GM12873 (cell line): ENCODE results near the gene PIWIL1.

Source experiments
- TF ChIP-seq, protein P1 (sequence below): IDR thresholded peaks from 2 replicates; pipeline ENCODE4 v1.5.1; 2012; ENCODE audit warnings: low read depth, mild to moderate bottlenecking, moderate library complexity, low read length, control low read depth; ENCODE audit not compliant: insufficient read depth; ENCODE audit errors: missing control alignments

PIWIL1 gene

DNA sequence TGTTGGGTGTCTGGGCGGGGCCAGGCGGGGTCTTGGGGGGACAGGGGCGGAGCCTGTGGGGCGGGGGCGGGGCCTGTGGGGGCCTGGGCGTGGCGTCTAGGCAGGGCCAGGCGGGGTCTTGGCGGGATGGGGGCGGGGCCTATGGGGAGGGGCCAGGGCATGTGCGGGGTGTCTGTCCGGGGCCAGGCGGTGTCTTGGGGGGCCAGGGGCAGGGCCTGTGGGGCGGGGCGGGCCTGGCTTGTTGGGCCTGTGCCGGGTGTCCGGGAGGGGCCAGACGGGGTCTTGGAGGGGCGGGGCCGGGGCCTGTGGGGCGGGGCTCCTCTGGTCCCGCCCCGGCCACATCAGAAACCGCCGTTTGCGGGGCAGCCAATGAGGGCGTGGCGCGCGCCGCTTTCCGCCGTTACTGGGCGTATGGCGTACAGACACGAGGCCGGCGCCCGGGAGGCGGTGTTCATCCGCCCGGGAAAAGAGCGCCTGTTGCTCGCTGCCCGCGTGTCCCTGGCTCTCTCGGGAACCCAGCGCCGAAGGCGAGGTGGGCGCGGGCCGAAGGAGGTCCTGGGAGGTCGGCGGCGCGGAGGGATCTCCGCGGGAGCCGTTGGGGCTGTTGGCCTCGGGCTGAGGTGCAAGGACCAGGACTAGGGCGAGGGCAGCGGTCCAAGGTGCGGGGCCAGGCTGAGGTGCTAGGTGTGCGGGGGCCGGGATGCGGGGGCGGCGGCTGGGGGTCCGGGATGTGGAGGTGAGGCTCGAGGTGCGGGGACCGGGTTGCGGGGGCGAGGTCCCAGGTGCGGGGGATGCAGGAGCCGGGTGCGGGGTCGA is at the start of gene PIWIL1:
PIWIL1 (plus strand) TSS at position 400 of the 816 bp plus-strand sequence. CDS start 4,705 bp downstream, outside the sequence.
- TF ChIP-seq, protein P1, sequence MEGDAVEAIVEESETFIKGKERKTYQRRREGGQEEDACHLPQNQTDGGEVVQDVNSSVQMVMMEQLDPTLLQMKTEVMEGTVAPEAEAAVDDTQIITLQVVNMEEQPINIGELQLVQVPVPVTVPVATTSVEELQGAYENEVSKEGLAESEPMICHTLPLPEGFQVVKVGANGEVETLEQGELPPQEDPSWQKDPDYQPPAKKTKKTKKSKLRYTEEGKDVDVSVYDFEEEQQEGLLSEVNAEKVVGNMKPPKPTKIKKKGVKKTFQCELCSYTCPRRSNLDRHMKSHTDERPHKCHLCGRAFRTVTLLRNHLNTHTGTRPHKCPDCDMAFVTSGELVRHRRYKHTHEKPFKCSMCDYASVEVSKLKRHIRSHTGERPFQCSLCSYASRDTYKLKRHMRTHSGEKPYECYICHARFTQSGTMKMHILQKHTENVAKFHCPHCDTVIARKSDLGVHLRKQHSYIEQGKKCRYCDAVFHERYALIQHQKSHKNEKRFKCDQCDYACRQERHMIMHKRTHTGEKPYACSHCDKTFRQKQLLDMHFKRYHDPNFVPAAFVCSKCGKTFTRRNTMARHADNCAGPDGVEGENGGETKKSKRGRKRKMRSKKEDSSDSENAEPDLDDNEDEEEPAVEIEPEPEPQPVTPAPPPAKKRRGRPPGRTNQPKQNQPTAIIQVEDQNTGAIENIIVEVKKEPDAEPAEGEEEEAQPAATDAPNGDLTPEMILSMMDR, result no peak

DNA sequence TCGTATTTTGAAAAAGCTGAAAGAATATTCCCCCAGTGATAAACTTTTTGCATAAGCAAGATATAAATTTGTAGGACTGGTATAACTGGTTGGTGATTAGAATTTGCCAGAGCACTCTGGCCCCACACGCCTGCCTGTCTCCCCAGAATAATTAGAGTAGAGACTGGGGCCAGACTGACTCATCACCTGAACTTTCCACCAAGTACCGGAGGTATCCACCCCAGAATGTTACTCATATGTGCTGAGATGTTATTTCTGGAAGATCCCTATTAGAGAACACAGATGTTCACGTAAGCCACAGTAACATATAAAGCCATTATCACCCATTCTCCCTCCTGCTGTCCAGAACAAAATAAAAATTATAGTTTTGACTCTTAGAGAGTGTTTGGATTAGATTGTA is 49.5 kb upstream of the PIWIL1 start:
- TF ChIP-seq, protein P1, result no peak

DNA sequence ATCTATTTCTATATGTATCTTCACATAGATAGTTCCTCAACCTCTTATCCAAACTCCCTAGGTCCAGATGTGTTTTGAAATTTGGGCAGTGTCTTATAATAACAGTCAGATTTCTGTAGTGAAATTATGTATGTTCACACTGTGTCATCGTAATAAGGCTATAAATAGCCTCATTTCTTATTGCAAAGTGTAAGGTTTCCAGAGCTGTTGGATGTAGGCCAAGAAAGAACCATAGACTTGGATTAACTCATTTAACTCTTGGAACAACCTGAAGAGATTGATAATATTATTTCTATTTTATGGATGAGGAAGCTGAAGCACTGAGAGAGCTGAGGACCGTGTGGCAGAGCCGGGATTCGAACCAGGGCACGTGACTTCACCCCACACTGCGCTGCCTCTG is 49.0 kb upstream of the PIWIL1 start:
- TF ChIP-seq, protein P1, result no peak

DNA sequence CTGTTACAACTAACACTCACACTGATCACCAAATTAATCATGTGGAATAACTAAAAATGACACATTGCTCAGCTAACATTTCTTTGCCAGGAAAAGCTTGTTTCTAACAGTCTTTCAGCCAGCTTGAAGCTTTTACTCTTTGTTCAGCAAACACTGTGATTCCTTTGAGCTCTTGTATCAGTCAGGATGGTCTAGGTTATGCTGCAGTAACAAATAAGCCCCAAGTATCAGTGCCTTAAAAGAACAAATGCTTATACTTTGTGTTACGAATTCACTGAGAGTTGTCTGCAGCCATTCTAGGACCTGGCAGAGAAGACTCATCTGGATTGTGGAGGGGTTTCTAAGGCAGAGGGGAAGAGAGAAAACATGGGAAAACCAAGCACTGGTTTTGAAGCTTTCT is 47.6 kb upstream of the PIWIL1 start:
- TF ChIP-seq, protein P1, result no peak

DNA sequence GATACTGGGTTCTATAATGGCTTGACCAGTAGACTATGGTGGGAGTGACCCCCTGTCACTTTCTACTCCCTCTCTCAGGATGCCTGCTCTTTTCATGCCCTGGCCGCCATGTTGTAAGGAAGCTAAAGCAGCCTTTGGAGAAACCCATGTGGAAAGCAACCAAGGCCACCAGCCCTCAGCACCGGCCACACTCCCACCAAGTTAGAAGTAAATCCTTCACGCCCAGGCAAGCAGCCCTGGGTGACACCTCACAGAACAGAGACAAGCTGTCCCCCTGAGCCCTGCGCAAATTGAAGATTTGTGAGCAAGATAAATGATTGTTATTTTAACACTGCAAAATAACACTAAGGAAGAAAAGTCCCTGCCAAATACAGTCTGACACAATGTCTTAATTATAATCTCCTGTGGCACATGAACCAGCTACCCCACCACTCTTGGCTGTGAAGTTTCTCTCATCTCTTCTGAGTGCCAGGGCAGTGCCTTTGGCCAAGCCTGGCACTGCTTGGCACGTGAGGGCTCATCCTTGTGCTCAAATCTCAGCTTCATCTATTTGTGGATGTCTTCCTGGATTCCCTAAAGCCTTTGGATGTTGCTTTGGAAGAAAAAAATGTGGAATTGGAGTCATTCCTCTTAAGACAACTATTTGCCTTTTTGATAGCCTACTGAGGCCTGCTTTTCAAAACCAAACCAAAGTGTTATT is 39.2 kb upstream of the PIWIL1 start:
- TF ChIP-seq, protein P1, result no peak

DNA sequence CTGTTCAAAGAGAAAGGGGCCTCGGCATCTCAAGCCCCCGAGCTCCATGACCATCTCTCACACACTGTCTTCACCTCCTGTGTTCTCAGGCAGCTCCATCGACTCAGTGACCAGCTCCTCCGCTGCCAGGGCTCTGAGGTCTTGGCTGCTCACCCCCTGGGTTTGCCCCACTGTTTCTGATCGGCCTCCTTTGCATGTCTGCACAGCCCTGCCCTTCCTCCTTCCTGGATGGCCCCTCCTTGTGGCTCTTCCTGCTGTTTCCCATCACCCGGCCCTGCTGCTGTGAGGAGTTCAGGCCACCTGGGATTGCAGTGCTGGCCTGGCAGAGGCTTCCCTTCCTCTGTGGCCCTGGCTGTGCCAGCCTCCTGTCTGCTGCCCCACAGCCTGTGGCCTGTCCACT is 38.1 kb upstream of the PIWIL1 start:
- TF ChIP-seq, protein P1, result no peak

DNA sequence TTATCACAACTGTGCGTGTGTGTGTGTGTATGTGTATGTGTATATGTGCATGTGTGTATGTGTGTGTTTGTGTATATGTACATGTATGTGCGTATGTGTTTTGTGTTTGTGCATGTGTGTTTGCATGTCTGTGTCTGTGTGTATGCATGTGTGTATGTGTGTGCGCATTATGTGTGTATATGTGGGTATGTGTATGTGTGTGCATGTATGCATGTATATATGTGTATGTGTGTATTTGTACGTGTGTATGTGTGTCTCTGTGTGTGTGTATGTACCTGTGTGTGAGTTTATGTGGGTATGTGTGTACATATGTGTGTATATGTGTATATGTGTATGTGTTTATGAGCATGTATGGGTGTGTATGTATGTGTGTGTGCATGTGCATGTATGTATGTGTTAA is 37.6 kb upstream of the PIWIL1 start:
- TF ChIP-seq, protein P1, result no peak
